Measurements from ENCODE around the gene OPALIN.

The OPALIN gene
- total RNA-seq, result 0 to 0.11 (median 0) reads per million in 9 experiments

DNA sequence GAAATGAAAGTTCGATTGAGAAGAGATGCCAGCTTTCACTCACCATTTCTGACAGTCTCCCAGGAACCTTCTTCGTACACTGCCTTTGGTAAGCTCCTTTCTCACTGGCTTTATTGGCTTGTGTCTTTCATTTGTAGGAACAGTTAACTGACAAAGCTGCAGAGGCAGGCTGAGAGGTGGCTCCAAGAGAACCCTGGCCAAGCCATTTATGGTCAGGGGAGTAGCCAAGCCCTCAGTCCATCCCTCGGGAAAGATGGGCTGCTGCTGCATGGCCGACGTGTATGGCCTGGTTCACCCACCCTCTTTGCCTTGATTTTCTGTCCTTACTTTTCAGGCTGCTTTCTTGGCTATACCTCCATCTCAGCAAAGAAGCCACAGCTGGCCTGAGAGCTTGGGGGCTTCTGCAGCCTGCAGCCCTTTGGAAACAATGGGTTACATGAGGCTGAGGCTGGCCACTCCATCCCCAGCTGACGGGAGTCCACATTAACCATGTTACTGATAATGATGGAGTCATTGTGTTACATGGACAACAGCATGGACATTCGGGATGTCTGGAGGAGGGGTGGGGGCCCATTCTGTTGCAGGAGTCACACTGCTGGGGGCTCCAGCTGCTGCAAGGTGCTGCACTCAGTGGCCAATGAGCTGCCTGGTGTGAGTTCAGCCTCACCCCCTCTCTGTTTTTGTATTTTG lies at the start of gene OPALIN:
Gene OPALIN (minus strand): TSS at position 152 of the 690 bp plus-strand sequence. CDS start 106 bp downstream, at position 46.
- H3K27ac Mint-ChIP-seq, result no peak within 1 kb of the TSS
- ATAC-seq (replicated peaks) (no peak), DNase-seq (no peak)
- H3K9me3 Mint-ChIP-seq, result no peaks in the 10 kb centered on the region
- no peaks in the 10 kb centered on the region for H3K36me3 Mint-ChIP-seq (ENCODE audit: insufficient read depth)
- no peaks in the 10 kb centered on the region for H3K4me1 Mint-ChIP-seq (ENCODE audit: low read depth in 2 of 2)
- H3K27me3 Mint-ChIP-seq, result peaks cover 34 to 42% of the 10 kb centered on the region in 2 donors
- no peak within 1 kb of the TSS for H3K4me3 Mint-ChIP-seq

GRCh38 chr10:96408201-96408600 lies 49.4 kb upstream of the OPALIN start:
- no peaks in the 10 kb centered on the region for H3K36me3 Mint-ChIP-seq (ENCODE audit: insufficient read depth)
- H3K27ac Mint-ChIP-seq, result no peak overlapping the region
- no peaks in the 10 kb centered on the region for H3K4me1 Mint-ChIP-seq (ENCODE audit: low read depth in 2 of 2)
- DNase-seq, result no peak
- no peak overlapping the region for H3K4me3 Mint-ChIP-seq
- peaks cover 48 to 52% of the 10 kb centered on the region in 2 donors for H3K27me3 Mint-ChIP-seq
- H3K9me3 Mint-ChIP-seq, result no peaks in the 10 kb centered on the region
- no peak for ATAC-seq (replicated peaks)

GRCh38 chr10:96407560-96408069 lies 48.8 kb upstream of the OPALIN start:
- H3K27me3 Mint-ChIP-seq, result peaks cover 49 to 58% of the 10 kb centered on the region in 2 donors
- ATAC-seq (replicated peaks) (no peak), DNase-seq (no peak)
- no peaks in the 10 kb centered on the region for H3K36me3 Mint-ChIP-seq (ENCODE audit: insufficient read depth)
- H3K4me1 Mint-ChIP-seq (ENCODE audit: low read depth in 2 of 2), result no peaks in the 10 kb centered on the region
- no peak overlapping the region for H3K27ac Mint-ChIP-seq
- no peaks in the 10 kb centered on the region for H3K9me3 Mint-ChIP-seq
- no peak overlapping the region for H3K4me3 Mint-ChIP-seq

- no peaks in the 10 kb centered on the region for H3K4me1 Mint-ChIP-seq (ENCODE audit: low read depth in 2 of 2)
Measured at GRCh38 chr10:96406091-96406490, 47.3 kb upstream of the OPALIN start.

DNA sequence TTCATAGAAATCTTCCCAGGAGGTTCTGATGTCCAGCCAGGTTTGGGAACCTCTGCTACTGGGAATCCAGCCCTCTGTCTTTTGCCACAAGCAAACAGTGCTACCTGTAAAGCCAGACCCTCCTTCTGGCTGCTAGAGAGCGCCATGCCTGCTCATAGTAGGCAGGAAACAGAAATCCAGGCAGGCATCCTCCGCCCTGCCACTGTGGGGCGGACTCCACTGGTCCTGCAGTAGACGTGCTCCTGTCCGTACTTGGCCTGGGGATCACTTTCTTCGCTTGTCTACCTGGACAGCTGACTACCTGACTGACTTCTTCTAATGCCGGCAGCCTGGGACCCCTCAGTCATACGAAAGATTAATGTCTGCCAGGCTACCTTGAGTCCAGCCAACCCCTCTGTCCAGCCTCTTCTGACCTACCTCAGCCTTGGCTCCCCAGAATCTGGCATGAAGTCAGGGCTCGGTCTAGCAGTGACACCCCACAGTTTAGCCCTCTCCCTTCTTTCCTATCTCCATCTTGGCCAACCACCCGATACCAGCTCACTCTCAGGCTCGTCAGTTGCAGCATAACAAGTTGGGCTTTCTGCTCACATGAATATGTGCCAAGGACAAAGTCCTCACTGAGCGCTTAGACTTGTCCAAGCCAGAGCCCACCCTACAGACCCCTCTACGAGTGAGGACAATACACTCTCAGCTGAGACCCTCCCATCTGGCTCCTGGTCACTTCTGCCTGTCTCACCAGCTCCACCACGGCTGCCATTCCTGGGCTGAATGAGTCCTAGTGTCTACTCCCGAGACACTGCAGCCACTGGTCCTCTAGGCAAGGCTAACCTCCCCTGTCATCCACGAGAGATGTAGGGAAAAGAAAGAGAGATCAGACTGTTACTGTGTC lies 43.9 kb upstream of the OPALIN start:
- Mint-ChIP-seq H3K4me3 (no peak overlapping the region), H3K27ac (no peak overlapping the region), H3K27me3 (peaks cover 65 to 81% of the 10 kb centered on the region in 2 donors), H3K9me3 (no peaks in the 10 kb centered on the region), H3K36me3 (ENCODE audit: insufficient read depth) (no peaks in the 10 kb centered on the region), H3K4me1 (ENCODE audit: low read depth in 2 of 2) (peaks cover 0 to under 1% of the 10 kb centered on the region in 2 donors)
- no peak for ATAC-seq (replicated peaks)
- DNase-seq, result no peak

More at GRCh38 chr10:96406091-96406490, 47.3 kb upstream of the OPALIN start:
- ATAC-seq (replicated peaks) (no peak), DNase-seq (no peak)
- peaks cover 56 to 73% of the 10 kb centered on the region in 2 donors for H3K27me3 Mint-ChIP-seq
- H3K4me3 Mint-ChIP-seq, result no peak overlapping the region
- no peaks in the 10 kb centered on the region for H3K9me3 Mint-ChIP-seq
- no peak overlapping the region for H3K27ac Mint-ChIP-seq
- no peaks in the 10 kb centered on the region for H3K36me3 Mint-ChIP-seq (ENCODE audit: insufficient read depth)

DNA sequence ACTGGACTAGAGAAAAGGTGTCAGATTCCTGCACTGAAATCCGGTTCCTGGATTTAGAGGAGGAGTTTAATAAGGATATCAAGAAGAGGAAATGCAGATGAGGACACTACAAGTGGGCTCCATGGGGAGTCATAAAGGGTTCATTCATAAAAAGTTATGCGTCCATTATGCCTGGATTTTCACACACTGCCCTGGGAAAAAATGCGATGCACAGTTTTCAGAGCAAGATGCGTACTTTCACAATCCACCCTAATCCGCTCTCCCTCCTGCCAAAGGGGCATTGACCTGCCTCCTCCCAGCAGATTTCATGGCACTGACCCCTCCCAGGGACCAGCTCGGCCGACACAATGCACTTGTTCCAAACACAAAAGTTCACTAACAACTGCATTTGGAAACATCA lies 42.2 kb upstream of the OPALIN start:
- Mint-ChIP-seq H3K4me1 (ENCODE audit: low read depth in 2 of 2) (peaks cover 0 to 5% of the 10 kb centered on the region in 2 donors), H3K36me3 (ENCODE audit: insufficient read depth) (no peaks in the 10 kb centered on the region), H3K27me3 (peaks cover 57 to 75% of the 10 kb centered on the region in 2 donors), H3K9me3 (no peaks in the 10 kb centered on the region), H3K27ac (no peak overlapping the region), H3K4me3 (no peak overlapping the region)
- ATAC-seq (replicated peaks) (no peak), DNase-seq (no peak)

DNA sequence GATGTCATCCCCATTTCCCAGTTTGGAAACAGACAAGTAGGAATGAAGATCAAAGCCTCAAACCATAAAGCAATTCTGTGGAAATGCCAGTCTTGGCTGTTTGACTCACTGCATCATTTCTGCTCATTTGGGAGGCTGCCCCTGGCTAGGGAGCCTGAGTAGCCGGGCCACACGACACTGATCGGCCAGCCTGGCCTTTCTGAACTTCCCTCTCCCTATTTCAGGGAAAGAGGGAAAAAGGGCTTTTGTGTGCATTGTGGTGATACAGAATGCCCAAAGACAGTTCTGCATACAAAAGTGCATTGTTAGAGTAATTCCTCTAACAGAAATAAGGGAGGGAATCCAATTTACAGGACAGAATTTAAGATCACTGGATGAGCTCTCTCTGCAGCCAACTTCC lies 41.7 kb upstream of the OPALIN start:
- no peak overlapping the region for H3K4me3 Mint-ChIP-seq
- DNase-seq (no peak), ATAC-seq (replicated peaks) (no peak)
- H3K27ac Mint-ChIP-seq, result no peak overlapping the region
- no peaks in the 10 kb centered on the region for H3K9me3 Mint-ChIP-seq
- H3K4me1 Mint-ChIP-seq (ENCODE audit: low read depth in 2 of 2), result peaks cover 0 to 5% of the 10 kb centered on the region in 2 donors
- peaks cover 52 to 75% of the 10 kb centered on the region in 2 donors for H3K27me3 Mint-ChIP-seq
- H3K36me3 Mint-ChIP-seq (ENCODE audit: insufficient read depth), result no peaks in the 10 kb centered on the region

- Mint-ChIP-seq H3K36me3 (ENCODE audit: insufficient read depth) (no peaks in the 10 kb centered on the region), H3K4me3 (no peak overlapping the region), H3K9me3 (no peaks in the 10 kb centered on the region), H3K27me3 (peaks cover 45 to 76% of the 10 kb centered on the region in 2 donors), H3K27ac (no peak overlapping the region), H3K4me1 (ENCODE audit: low read depth in 2 of 2) (peaks cover 0 to 5% of the 10 kb centered on the region in 2 donors)
- DNase-seq, result no peak
- no peak for ATAC-seq (replicated peaks)
Measured at GRCh38 chr10:96397902-96398301, 39.1 kb upstream of the OPALIN start.

- Mint-ChIP-seq H3K4me1 (ENCODE audit: low read depth in 2 of 2) (peaks cover 0 to 5% of the 10 kb centered on the region in 2 donors), H3K27me3 (peaks cover 35 to 59% of the 10 kb centered on the region in 2 donors), H3K27ac (peak overlapping the region in 1 of 2 donors; percentile 52), H3K9me3 (no peaks in the 10 kb centered on the region), H3K36me3 (ENCODE audit: insufficient read depth) (no peaks in the 10 kb centered on the region), H3K4me3 (no peak overlapping the region)
- DNase-seq, result peak; percentile 33 to 35 (median 34)
- ATAC-seq (replicated peaks), result peak; percentile 73
Measured at GRCh38 chr10:96395931-96396877, 37.4 kb upstream of the OPALIN start.

DNA sequence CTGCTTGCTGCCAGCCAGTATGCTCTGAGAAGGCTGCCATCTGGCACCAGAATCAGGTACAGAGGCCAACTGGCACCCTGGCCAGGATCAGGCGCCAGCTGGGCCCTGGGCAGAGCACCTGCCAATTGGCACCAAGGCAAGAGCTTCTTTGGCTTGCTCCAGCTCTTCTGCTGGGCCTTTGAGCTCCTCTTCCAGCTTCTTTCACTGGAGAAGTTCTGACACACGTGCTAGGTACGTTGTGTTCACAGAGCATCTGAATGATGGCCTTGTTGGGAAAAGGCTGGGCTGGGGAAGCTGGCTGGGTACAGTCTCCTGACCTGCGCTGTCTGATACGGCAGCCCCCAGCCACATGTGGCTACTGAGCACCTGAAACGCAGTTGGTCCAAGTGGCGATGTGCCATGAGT lies 31.7 kb upstream of the OPALIN start:
- no peak overlapping the region for H3K27ac Mint-ChIP-seq
- no peaks in the 10 kb centered on the region for H3K9me3 Mint-ChIP-seq
- H3K4me1 Mint-ChIP-seq (ENCODE audit: low read depth in 2 of 2), result no peaks in the 10 kb centered on the region
- DNase-seq (no peak), ATAC-seq (replicated peaks) (no peak)
- H3K27me3 Mint-ChIP-seq, result peaks cover 27 to 55% of the 10 kb centered on the region in 2 donors
- no peak overlapping the region for H3K4me3 Mint-ChIP-seq
- H3K36me3 Mint-ChIP-seq (ENCODE audit: insufficient read depth), result no peaks in the 10 kb centered on the region

GRCh38 chr10:96389785-96390184 lies 31.0 kb upstream of the OPALIN start:
- Mint-ChIP-seq H3K4me3 (no peak overlapping the region), H3K9me3 (no peaks in the 10 kb centered on the region), H3K27ac (no peak overlapping the region), H3K36me3 (ENCODE audit: insufficient read depth) (no peaks in the 10 kb centered on the region), H3K27me3 (peaks cover 29 to 61% of the 10 kb centered on the region in 2 donors), H3K4me1 (ENCODE audit: low read depth in 2 of 2) (no peaks in the 10 kb centered on the region)
- ATAC-seq (replicated peaks), result no peak
- DNase-seq, result no peak

DNA sequence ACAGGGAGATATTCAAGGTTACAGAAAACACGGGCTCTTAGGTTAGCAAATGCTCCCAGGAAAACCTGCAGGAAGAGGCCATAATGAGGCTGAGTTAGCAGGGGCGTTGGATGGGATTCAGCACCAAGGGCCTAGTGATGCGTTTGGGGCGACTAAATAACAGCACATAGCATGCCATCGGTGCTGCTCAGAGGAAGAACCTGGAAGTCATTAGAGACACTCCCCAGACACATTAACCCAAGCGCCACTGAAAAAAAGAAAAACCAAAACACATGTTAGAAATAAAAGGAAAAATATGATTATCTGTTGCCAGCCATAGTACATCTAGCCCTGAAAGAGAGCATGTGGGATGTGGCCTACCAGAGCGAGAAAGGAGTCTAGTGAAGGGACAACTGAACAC lies 28.8 kb upstream of the OPALIN start:
- Mint-ChIP-seq H3K4me1 (ENCODE audit: low read depth in 2 of 2) (no peaks in the 10 kb centered on the region), H3K27ac (no peak overlapping the region), H3K36me3 (ENCODE audit: insufficient read depth) (no peaks in the 10 kb centered on the region), H3K4me3 (no peak overlapping the region), H3K9me3 (no peaks in the 10 kb centered on the region), H3K27me3 (peaks cover 33 to 70% of the 10 kb centered on the region in 2 donors)
- ATAC-seq (replicated peaks), result no peak
- DNase-seq, result no peak

GRCh38 chr10:96387161-96387560 lies 28.4 kb upstream of the OPALIN start:
- Mint-ChIP-seq H3K9me3 (no peaks in the 10 kb centered on the region), H3K4me3 (no peak overlapping the region), H3K27me3 (peaks cover 31 to 74% of the 10 kb centered on the region in 2 donors), H3K4me1 (ENCODE audit: low read depth in 2 of 2) (no peaks in the 10 kb centered on the region), H3K27ac (no peak overlapping the region), H3K36me3 (ENCODE audit: insufficient read depth) (no peaks in the 10 kb centered on the region)
- no peak for ATAC-seq (replicated peaks)
- no peak for DNase-seq

Data from effector memory CD8-positive, alpha-beta T cell (primary cell).